ENCODE results near the gene E2F6.

- no peak for TF ChIP-seq POLR2A (IDR thresholded peaks at IDR 0.05)
- TF ChIP-seq, protein P1, sequence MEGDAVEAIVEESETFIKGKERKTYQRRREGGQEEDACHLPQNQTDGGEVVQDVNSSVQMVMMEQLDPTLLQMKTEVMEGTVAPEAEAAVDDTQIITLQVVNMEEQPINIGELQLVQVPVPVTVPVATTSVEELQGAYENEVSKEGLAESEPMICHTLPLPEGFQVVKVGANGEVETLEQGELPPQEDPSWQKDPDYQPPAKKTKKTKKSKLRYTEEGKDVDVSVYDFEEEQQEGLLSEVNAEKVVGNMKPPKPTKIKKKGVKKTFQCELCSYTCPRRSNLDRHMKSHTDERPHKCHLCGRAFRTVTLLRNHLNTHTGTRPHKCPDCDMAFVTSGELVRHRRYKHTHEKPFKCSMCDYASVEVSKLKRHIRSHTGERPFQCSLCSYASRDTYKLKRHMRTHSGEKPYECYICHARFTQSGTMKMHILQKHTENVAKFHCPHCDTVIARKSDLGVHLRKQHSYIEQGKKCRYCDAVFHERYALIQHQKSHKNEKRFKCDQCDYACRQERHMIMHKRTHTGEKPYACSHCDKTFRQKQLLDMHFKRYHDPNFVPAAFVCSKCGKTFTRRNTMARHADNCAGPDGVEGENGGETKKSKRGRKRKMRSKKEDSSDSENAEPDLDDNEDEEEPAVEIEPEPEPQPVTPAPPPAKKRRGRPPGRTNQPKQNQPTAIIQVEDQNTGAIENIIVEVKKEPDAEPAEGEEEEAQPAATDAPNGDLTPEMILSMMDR (IDR thresholded peaks at IDR 0.05): no peak
Observed at GRCh38 chr2:11419781-11420180, 46.2 kb downstream of the E2F6 start.
